ENCODE results near the gene SAMD9.
"Not testable (repeated sequence)": the region's sequence is repeated elsewhere in the genome, so short reads cannot be mapped to it uniquely, and the experiment has no call there.

SAMD9 gene

GRCh38 chr7:93117852-93118530 is at the start of gene SAMD9:
TSS of gene SAMD9 (minus strand) at chr7:93117979. CDS start at chr7:93106097, 11,882 bp downstream.
- DNase-seq = peak in 4 of 58 donors; percentile 0 to 16 (median 6)

GRCh38 chr7:93165447-93165846 is 47.7 kb upstream of the SAMD9 start:
- no peak for DNase-seq

GRCh38 chr7:93164766-93165165 is 47.0 kb upstream of the SAMD9 start:
- no peak for DNase-seq

- DNase-seq = no peak
Observed at GRCh38 chr7:93161181-93161762, 43.5 kb upstream of the SAMD9 start.

- DNase-seq = no peak
Observed at GRCh38 chr7:93160410-93160809, 42.6 kb upstream of the SAMD9 start.

- DNase-seq = no peak
Observed at GRCh38 chr7:93159490-93159889, 41.7 kb upstream of the SAMD9 start.

- DNase-seq = no peak
Observed at GRCh38 chr7:93156884-93157283, 39.1 kb upstream of the SAMD9 start.

- DNase-seq = no peak
Observed at GRCh38 chr7:93150200-93150835, 32.5 kb upstream of the SAMD9 start.

GRCh38 chr7:93148727-93149126 is 30.9 kb upstream of the SAMD9 start:
- DNase-seq = no peak

- no peak for DNase-seq
Observed at GRCh38 chr7:93148144-93148543, 30.4 kb upstream of the SAMD9 start, which contains the start of gene SAMD9L. TSS of gene SAMD9L (minus strand) at chr7:93148385. CDS start at chr7:93135971, 12,414 bp downstream.

GRCh38 chr7:93147363-93147762 is 29.6 kb upstream of the SAMD9 start:
- DNase-seq = peak in 17 of 58 donors; percentile 1 to 34 (median 3)

- no peak for DNase-seq
Observed at GRCh38 chr7:93146472-93147141, 28.8 kb upstream of the SAMD9 start.

GRCh38 chr7:93146036-93146435 is 28.3 kb upstream of the SAMD9 start:
- DNase-seq = no peak

GRCh38 chr7:93145354-93145753 is 27.6 kb upstream of the SAMD9 start:
- no peak for DNase-seq

- DNase-seq = no peak
Observed at GRCh38 chr7:93142127-93142526, 24.3 kb upstream of the SAMD9 start.

GRCh38 chr7:93140582-93141191 is 22.9 kb upstream of the SAMD9 start:
- no peak for DNase-seq

- no peak for DNase-seq
Observed at GRCh38 chr7:93138576-93138975, 20.8 kb upstream of the SAMD9 start.

- no peak for DNase-seq
Observed at GRCh38 chr7:93133005-93133404, 15.2 kb upstream of the SAMD9 start.

- DNase-seq = no peak
Observed at GRCh38 chr7:93132216-93132615, 14.4 kb upstream of the SAMD9 start.

- not testable (repeated sequence) for DNase-seq
Observed at GRCh38 chr7:93126954-93127353, 9.2 kb upstream of the SAMD9 start.

- DNase-seq = not testable (repeated sequence)
Observed at GRCh38 chr7:93123532-93123931, 5.8 kb upstream of the SAMD9 start.
